Spleen (tissue), 11 donors: ENCODE measurements around the gene UBE2I. TPM values are rescaled to one million over a fixed set of nuclear protein-coding genes. Genes with fewer than 3 reads are reported as not detected.

Experiments used
- DNase-seq: peaks from one replicate; pipeline ENCODE4 v3.0.0-alpha.2; 2020
- H3K27ac ChIP-seq, 8 donors: fragments of 200-600 bp; sonication (generic) in 7 of 8; 1 replicate in 4 of 8; 2 replicates in 4 of 8; pipeline versions ENCODE4 v1.5.0 to v1.8.0; 2016 to 2021; ENCODE audit warnings: inconsistent platforms in 4 of 8, mild to moderate bottlenecking in 4 of 8, moderate library complexity in 1 of 8
- H3K27me3 ChIP-seq, 7 donors: fragments of 200-600 bp; sonication (generic) in 6 of 7; replicated peaks in 1 of 7; 1 replicate in 4 of 7; 2 replicates in 3 of 7; pipeline versions ENCODE4 v1.5.0 to v1.8.0; 2016 to 2021; ENCODE audit warnings: inconsistent platforms in 3 of 7, mild to moderate bottlenecking in 1 of 7
- H3K36me3 ChIP-seq, 6 donors: fragments of 200-600 bp; sonication (generic) in 5 of 6; 1 replicate in 4 of 6; 2 replicates in 2 of 6; pipeline versions ENCODE4 v1.5.0 to v1.8.0; 2016 to 2021; ENCODE audit warnings: inconsistent platforms in 2 of 6
- H3K4me1 ChIP-seq, 6 donors: fragments of 200-600 bp; sonication (generic) in 5 of 6; 1 replicate in 3 of 6; 2 replicates in 3 of 6; pipeline versions ENCODE4 v1.5.0 to v1.8.0; 2016 to 2021; ENCODE audit warnings: inconsistent platforms in 3 of 6
- H3K4me3 ChIP-seq, 8 donors: fragments of 200-600 bp; sonication (generic) in 7 of 8; 1 replicate in 4 of 8; 2 replicates in 4 of 8; pipeline versions ENCODE4 v1.5.0 to v1.8.0; 2016 to 2021; ENCODE audit warnings: inconsistent platforms in 4 of 8, mild to moderate bottlenecking in 4 of 8, moderate library complexity in 2 of 8
- H3K9me3 ChIP-seq, 8 donors: fragments of 200-600 bp; sonication (generic) in 7 of 8; 1 replicate in 4 of 8; 2 replicates in 4 of 8; pipeline versions ENCODE4 v1.5.0 to v1.8.0; 2016 to 2021; ENCODE audit warnings: inconsistent platforms in 4 of 8
- POLR2A ChIP-seq, 3 donors: fragments of 450-650 bp; IDR thresholded peaks; one replicate each; pipeline ENCODE4 v1.5.1; 2017; ENCODE audit warnings: antibody characterized with exemption in 3 of 3, mild to moderate bottlenecking in 1 of 3
- POLR2AphosphoS5 ChIP-seq, 3 donors: sonication (generic); formaldehyde crosslinking; IDR thresholded peaks; one replicate each; pipeline ENCODE4 v1.5.1; 2017; ENCODE audit warnings: antibody characterized with exemption in 3 of 3
- WGBS, 5 donors: extraction: QIAGEN DNeasy Blood & Tissue Kit in 3 of 5; methylation state at CpG; one replicate each; pipeline versions ENCODE4 v1.1.5 to v1.1.7; 2013 to 2018; 5-methylcytosine and 5-hydroxymethylcytosine counted together
- intact Hi-C: fragments of 100-400 bp; cut with DNase I; formaldehyde crosslinking; loops from one replicate; pipeline ENCODE4 v1.15.0; 2023; ENCODE audit warnings: low total_unique reads
- polyA plus RNA-seq, 3 donors: library from polyadenylated mRNA; stranded (reverse); fragments of 200-250 nt; gene quantifications; one replicate each; pipeline ENCODE4 v1.2.1, GENCODE V29; 2013
- total RNA-seq, 7 donors: library from RNA; depleted of rRNA in 3 of 7; stranded (reverse); fragments of >200 nt in 3 of 7; fragmentation: NEBNext Ultra II Directional in 4 of 7; extraction: Animal tissue kit (Norgen Biotek cat#: 25700) in 4 of 7; gene quantifications; one replicate each; pipeline versions ENCODE4 v1.1.0 to v1.2.1, GENCODE V29; 2016 to 2021
- TF ChIP-seq, protein P1 (sequence below), 11 experiments: fragments of 200-600 bp in 7 of 11; fragments of 450-650 bp in 4 of 11; sonication (generic) in 4 of 11; IDR thresholded peaks in 8 of 11; conservative IDR thresholded peaks in 3 of 11; 1 replicate in 7 of 11; 2 replicates in 4 of 11; pipeline versions ENCODE4 v1.4.0 to v1.8.0; 2016 to 2021; ENCODE audit warnings: antibody characterized with exemption in 11 of 11, inconsistent platforms in 4 of 11, mild to moderate bottlenecking in 1 of 11
- donor health status: healthy with polysubstance abuse.
- donor health status: DM: no; HTN: no; CAD: no; lungs with moderate emphysema.
- donor health status: DM: no; HTN: no; CAD: no.
- donor health status: Bipolar disorder and iron deficiency.
- donor health status: healthy.
- donor health status: DM: no; HTN: no; CAD: no.
- donor health status: DM: yes; HTN: yes; CAD: no.

Gene UBE2I
- total and polyA plus RNA-seq, 10 donors, result 78.1 to 142 (median 119) TPM

DNA sequence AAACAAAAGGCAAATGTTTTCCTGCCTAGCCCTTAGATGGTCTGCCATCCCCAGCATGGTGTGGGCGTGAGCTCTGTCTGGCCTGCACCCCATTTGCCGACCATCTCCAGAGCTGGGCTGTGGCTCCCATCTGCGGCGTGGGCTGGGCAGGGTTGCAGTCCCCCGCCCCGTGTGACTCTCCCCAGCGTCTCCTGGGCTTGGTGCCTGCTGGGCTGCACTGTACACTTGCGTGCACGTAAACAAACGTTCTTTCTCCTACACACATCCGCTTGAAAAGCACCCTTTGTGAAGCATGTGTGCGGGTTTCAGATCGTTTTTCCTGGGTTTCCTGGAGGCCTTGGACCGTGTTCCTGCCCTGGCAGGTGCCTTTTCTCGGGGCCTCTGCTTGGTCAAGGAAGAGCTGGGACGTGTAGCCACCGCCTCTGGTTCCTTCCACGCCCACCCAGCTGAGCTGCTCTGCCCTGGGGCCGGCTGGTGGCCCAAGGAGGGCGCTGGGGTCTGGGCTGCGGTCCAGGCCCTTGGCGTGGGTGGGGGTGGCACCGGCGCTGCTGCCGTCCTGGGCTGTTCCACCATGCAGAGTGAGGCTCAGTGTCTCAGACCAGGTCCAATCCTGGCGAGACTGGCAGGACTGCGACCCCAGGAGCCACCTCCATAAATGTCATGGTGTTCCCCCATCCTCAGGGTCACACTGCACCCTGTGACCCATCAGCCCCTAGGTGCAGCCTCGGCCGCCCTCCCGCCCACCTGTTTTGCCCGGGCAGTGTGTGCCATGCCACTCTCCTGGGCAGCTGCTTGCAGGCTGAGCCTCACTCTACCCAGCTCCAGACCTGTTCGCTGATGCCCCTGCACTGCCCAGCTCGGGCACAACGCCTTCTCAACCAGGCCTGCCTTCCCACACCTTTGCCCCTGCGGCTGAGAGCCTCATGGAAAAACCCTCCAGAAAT, 14.1 kb downstream of the UBE2I start:
- H3K27ac ChIP-seq, result peak overlapping the region in 5 of 8 donors; percentile 16 to 54 (median 45)
- DNase-seq, result no peak

DNA sequence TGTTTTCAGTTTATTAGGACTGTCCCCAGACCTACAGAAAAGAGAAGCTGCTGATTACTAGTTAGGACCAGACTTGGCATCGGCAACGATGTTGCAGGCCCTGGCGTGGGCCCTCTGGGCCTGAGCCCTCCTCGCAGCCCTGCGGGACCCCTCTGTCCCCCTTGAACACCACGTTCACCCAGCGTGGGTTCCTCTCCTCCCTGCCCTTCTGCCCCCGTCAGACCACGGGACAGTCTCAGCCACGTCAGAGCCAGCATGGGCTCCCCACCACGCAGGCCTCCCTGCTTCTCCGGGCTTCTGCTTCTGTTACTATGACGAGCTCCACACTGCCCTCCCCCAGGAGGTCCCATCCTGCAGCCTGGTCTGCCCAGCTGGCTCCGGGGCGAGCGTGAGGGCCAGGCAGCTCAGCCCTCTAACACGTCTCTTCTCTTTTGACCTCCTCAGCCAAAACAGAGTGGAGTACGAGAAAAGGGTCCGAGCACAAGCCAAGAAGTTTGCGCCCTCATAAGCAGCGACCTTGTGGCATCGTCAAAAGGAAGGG, 14.9 kb downstream of the UBE2I start:
- H3K27ac ChIP-seq, result peak overlapping the region in 3 of 8 donors; percentile 16 to 46 (median 36)
- H3K27me3 ChIP-seq, result no peaks in the 10 kb centered on the region
- intact Hi-C loops, result no loop called here
- no peaks in the 10 kb centered on the region for H3K9me3 ChIP-seq
- DNase-seq, result no peak
- H3K36me3 ChIP-seq, result peaks cover 0 to 81% (median 62%) of the 10 kb centered on the region in 6 donors
- H3K4me3 ChIP-seq, result no peak overlapping the region
- TF ChIP-seq POLR2AphosphoS5 (IDR thresholded peaks at IDR 0.05), result peak in 1 of 3 donors; percentile 56
- no peak for TF ChIP-seq POLR2A (IDR thresholded peaks at IDR 0.05)
- 80 to 90% (median 85%) methylated on average over 20 to 22 of the region's 22 CpGs for WGBS, 5 donors
- peaks cover 0 to 37% (median 13%) of the 10 kb centered on the region in 6 donors for H3K4me1 ChIP-seq

More for the DNA sequence above, 14.1 kb downstream of the UBE2I start:
- Histone ChIP-seq H3K4me3 (no peak overlapping the region), H3K36me3 (peaks cover 0 to 89% (median 70%) of the 10 kb centered on the region in 6 donors), H3K4me1 (peaks cover 0 to 45% (median 13%) of the 10 kb centered on the region in 6 donors), H3K27me3 (no peaks in the 10 kb centered on the region), H3K9me3 (no peaks in the 10 kb centered on the region)
- TF ChIP-seq POLR2AphosphoS5 (IDR thresholded peaks at IDR 0.05), result peak; percentile 34 to 64 (median 47)
- TF ChIP-seq, protein P1, sequence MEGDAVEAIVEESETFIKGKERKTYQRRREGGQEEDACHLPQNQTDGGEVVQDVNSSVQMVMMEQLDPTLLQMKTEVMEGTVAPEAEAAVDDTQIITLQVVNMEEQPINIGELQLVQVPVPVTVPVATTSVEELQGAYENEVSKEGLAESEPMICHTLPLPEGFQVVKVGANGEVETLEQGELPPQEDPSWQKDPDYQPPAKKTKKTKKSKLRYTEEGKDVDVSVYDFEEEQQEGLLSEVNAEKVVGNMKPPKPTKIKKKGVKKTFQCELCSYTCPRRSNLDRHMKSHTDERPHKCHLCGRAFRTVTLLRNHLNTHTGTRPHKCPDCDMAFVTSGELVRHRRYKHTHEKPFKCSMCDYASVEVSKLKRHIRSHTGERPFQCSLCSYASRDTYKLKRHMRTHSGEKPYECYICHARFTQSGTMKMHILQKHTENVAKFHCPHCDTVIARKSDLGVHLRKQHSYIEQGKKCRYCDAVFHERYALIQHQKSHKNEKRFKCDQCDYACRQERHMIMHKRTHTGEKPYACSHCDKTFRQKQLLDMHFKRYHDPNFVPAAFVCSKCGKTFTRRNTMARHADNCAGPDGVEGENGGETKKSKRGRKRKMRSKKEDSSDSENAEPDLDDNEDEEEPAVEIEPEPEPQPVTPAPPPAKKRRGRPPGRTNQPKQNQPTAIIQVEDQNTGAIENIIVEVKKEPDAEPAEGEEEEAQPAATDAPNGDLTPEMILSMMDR (IDR thresholded peaks at IDR 0.05 in 8 of 11, conservative IDR thresholded peaks at IDR 0.05 in 3 of 11), result no peak
- WGBS, 5 donors, result 79 to 88% (median 84%) methylated on average over 27 to 35 of the region's 35 CpGs
- intact Hi-C loops, result no loop called here

DNA sequence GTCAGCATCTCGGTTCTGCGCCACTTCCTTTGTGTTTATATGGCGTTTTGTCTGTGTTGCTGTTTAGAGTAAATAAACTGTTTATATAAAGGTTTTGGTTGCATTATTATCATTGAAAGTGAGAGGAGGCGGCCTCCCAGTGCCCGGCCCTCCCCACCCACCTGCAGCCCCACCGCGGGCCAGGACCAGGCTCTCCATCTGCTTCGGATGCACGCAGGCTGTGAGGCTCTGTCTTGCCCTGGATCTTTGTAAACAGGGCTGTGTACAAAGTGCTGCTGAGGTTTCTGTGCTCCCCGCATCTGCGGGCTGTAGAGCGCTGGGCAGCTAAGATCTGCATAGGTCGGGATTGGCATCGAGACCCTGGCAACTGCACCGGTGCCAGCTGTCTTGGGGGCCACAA, 15.8 kb downstream of the UBE2I start:
- peaks cover 0 to 29% (median 7%) of the 10 kb centered on the region in 6 donors for H3K4me1 ChIP-seq
- H3K27me3 ChIP-seq, result peaks cover 0 to 3% (median 0%) of the 10 kb centered on the region in 7 donors
- no peak overlapping the region for H3K4me3 ChIP-seq
- H3K27ac ChIP-seq, result peak overlapping the region in 2 of 8 donors; percentile 28 to 69
- no peak for DNase-seq
- peaks cover 0 to 72% (median 53%) of the 10 kb centered on the region in 6 donors for H3K36me3 ChIP-seq
- intact Hi-C loops, result no loop called here
- WGBS, 5 donors, result 89 to 92% (median 90%) methylated on average over 11 to 15 of the region's 15 CpGs
- H3K9me3 ChIP-seq, result peaks cover 0 to 4% (median 2%) of the 10 kb centered on the region in 8 donors
- TF ChIP-seq POLR2AphosphoS5 (IDR thresholded peaks at IDR 0.05) (no peak), POLR2A (IDR thresholded peaks at IDR 0.05) (no peak)
- TF ChIP-seq, protein P1 (IDR thresholded peaks at IDR 0.05 in 8 of 11, conservative IDR thresholded peaks at IDR 0.05 in 3 of 11), result no peak

DNA sequence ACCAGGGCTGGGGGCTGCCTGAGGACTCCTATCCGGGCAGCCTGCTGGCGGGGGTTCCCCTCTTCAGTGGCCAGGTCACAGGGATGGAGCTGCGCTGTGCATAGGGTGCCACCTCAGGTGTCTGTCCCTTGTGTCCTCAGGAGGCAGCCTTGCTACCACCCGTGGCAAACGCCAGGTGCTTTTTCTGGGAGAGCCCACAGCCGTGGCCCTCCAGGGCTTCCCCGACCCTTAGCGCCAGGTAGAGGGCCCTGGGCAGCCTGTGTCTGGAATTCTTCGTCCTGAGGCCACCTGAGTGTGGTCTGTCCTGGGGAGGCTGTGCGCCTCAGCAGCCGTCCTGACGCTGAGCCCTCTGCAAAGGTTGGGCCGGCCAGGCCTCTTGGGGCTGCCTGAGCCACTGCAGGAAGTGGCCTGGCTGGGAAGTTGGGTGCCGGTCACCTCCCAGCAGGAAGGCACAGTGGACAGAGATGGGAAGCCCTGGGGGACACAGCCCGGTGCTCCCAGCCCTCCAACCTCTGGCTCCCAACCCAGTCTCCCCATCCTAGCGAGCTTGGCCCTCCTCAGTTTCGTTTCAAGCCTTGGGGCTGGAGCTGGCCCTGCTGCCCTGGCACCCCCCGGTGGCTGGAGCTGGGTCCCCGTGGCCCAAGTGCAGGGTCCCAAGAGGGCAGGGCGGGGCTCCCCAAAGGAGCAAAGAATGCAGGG, 16.4 kb downstream of the UBE2I start:
- TF ChIP-seq, protein P1 (IDR thresholded peaks at IDR 0.05 in 8 of 11, conservative IDR thresholded peaks at IDR 0.05 in 3 of 11), result no peak
- TF ChIP-seq POLR2AphosphoS5 (IDR thresholded peaks at IDR 0.05), result peak in 2 of 3 donors; percentile 17 to 66
- peaks cover 0 to 66% (median 48%) of the 10 kb centered on the region in 6 donors for H3K36me3 ChIP-seq

More for the DNA sequence above, 16.4 kb downstream of the UBE2I start:
- intact Hi-C loops, result no loop called here
- Histone ChIP-seq H3K4me1 (peaks cover 0 to 35% (median 7%) of the 10 kb centered on the region in 6 donors), H3K4me3 (no peak overlapping the region), H3K27ac (peak overlapping the region in 4 of 8 donors; percentile 8 to 69 (median 22)), H3K9me3 (peaks cover 0 to 9% (median 7%) of the 10 kb centered on the region in 8 donors), H3K27me3 (peaks cover 0 to 9% (median 0%) of the 10 kb centered on the region in 7 donors)
- WGBS, 5 donors, result 68 to 85% (median 75%) methylated on average over 11 to 20 of the region's 20 CpGs
- DNase-seq, result no peak
